Chondrocyte (in vitro differentiated cells): ENCODE measurements around the gene PALLD. TPM values are rescaled to one million over a fixed set of nuclear protein-coding genes. Genes with fewer than 3 reads are reported as not detected.

Source experiments
- DNase-seq: peaks from one replicate; pipeline ENCODE4 v3.0.0; 2021; ENCODE audit warnings: mixed read lengths, low spot score
- H3K27ac Mint-ChIP-seq: one replicate; pipeline ENCODE4 v1.8.0; 2021; ENCODE audit warnings: mild to moderate bottlenecking, moderate library complexity, mixed read lengths; ENCODE audit not compliant: unreplicated experiment
- H3K27me3 Mint-ChIP-seq: 2 replicates; pipeline ENCODE4 v1.8.0; 2021; ENCODE audit warnings: low read depth, mixed read lengths
- H3K36me3 Mint-ChIP-seq: 2 replicates; pipeline ENCODE4 v1.8.0; 2021; ENCODE audit warnings: low read depth, mixed read lengths
- H3K4me1 Mint-ChIP-seq: 2 replicates; pipeline ENCODE4 v1.8.0; 2021; ENCODE audit warnings: low read depth, mild to moderate bottlenecking, mixed read lengths
- H3K4me3 Mint-ChIP-seq: one replicate; pipeline ENCODE4 v1.8.0; 2021; ENCODE audit warnings: mild to moderate bottlenecking, moderate library complexity, mixed read lengths; ENCODE audit not compliant: unreplicated experiment
- H3K9me3 Mint-ChIP-seq: 2 replicates; pipeline ENCODE4 v1.8.0; 2021; ENCODE audit warnings: low read depth, mixed read lengths
- total RNA-seq: library from RNA; stranded (reverse); gene quantifications from 3 replicates; pipeline ENCODE4 v1.2.1, GENCODE V29; 2021
- TF ChIP-seq, protein P1 (sequence below): fragments of 200-600 bp; sonication (generic); IDR thresholded peaks from 2 replicates; pipeline ENCODE4 v1.5.0; 2021; ENCODE audit warnings: antibody characterized with exemption, mild to moderate bottlenecking, moderate library complexity

The PALLD gene
- total RNA-seq, 1 donor from 2014 or later: 900 TPM

DNA sequence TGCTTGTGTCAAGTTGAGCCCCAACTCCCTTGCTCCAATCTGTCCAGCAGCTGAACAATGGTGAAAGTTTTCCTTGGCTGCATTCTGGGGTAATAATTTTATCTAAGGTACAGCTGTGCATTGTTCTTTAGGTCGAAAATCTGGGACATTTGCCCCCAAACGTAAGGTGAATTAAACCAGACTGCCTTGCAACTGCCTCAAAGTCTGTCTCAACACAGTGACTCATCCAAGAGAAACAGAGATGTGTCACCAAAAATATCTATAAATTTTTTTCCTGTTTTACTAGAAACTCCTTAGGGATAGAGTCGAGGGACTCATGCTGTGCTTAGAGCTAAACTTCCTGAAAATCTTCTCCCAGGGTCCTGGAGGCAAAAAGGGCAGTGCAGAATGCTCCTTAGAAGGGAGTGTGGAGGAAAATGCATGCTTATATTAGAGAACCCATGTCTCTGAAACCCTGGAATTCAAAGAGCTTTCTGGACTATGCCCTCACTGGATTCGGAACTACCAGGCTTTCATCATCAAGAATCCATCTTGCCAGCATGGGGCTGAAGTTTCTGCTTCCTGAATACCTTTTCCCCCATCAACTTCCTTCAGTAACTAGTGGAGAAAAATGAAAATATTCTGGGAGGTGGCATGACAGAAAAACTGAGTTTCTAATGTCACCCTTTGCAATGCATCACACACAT, 115.7 kb downstream of the PALLD start:
- no peak for DNase-seq
- Mint-ChIP-seq H3K9me3 (no peaks in the 10 kb centered on the region), H3K4me3 (no peak overlapping the region), H3K4me1 (peaks cover 90% of the 10 kb centered on the region), H3K36me3 (no peaks in the 10 kb centered on the region), H3K27ac (peak overlapping the region; percentile 95), H3K27me3 (no peaks in the 10 kb centered on the region)
- TF ChIP-seq, protein P1, sequence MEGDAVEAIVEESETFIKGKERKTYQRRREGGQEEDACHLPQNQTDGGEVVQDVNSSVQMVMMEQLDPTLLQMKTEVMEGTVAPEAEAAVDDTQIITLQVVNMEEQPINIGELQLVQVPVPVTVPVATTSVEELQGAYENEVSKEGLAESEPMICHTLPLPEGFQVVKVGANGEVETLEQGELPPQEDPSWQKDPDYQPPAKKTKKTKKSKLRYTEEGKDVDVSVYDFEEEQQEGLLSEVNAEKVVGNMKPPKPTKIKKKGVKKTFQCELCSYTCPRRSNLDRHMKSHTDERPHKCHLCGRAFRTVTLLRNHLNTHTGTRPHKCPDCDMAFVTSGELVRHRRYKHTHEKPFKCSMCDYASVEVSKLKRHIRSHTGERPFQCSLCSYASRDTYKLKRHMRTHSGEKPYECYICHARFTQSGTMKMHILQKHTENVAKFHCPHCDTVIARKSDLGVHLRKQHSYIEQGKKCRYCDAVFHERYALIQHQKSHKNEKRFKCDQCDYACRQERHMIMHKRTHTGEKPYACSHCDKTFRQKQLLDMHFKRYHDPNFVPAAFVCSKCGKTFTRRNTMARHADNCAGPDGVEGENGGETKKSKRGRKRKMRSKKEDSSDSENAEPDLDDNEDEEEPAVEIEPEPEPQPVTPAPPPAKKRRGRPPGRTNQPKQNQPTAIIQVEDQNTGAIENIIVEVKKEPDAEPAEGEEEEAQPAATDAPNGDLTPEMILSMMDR: no peak

DNA sequence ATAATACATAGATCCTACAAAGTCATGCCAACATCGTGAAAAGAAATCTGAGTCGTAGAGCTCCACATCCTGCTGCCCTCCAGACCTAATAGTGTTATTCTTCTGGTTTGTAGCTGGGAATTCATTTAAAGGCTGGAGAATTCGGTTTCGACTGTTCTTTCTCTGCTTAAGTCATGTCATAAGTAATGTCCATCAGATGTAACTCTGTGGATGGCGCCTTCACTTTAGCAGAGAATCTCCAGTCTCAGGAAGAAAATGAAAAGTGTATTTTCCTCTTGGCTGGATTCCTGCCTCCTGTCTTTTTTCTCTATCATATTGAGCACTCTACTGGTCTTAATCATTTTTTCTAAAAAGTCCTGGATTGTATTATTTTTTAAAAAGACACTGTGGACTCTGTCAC, 117.0 kb downstream of the PALLD start:
- peak overlapping the region; percentile 95 for H3K27ac Mint-ChIP-seq
- H3K9me3 Mint-ChIP-seq: no peaks in the 10 kb centered on the region
- peaks cover 92% of the 10 kb centered on the region for H3K4me1 Mint-ChIP-seq
- H3K27me3 Mint-ChIP-seq: no peaks in the 10 kb centered on the region
- no peak for DNase-seq
- TF ChIP-seq, protein P1: no peak
- H3K36me3 Mint-ChIP-seq: no peaks in the 10 kb centered on the region
- H3K4me3 Mint-ChIP-seq: no peak overlapping the region

DNA sequence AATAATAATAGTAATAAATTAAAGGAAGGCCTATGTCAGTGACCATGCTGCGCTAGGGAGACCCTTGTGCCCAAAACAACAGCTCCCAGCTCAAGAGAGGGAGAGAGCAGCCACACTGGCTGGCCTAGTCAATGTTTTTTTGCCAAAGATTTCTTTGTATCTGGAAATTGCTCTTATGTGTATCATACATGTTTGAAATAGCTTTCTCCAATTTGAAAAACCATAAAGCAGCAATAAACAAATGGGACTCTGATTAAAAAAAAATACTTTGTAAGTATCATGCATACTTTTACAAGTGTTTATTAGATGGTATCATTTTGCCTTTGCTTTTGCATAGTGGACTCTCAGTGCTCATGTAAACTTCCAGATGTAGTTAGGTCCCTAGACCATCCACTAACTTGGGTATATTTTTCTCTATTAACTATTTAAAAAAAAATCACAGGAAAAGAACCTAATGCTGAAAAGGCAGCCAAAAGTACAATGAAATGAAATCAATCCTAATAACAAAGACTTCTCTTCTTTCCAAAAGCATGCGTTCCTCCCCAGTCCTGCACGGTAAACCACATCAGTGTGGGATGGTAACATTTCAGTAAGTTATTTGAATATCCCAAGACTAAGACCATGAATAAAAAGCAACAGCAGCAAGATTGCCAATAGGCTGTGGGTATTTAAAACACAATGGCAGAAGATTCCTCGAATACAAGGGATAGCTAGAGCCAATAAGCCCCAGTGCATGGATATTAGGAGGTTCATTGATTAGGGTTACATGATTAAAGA, 117.6 kb downstream of the PALLD start:
- H3K36me3 Mint-ChIP-seq: no peaks in the 10 kb centered on the region
- peak overlapping the region; percentile 95 for H3K27ac Mint-ChIP-seq
- peaks cover 92% of the 10 kb centered on the region for H3K4me1 Mint-ChIP-seq
- no peaks in the 10 kb centered on the region for H3K9me3 Mint-ChIP-seq
- TF ChIP-seq, protein P1: no peak
- H3K27me3 Mint-ChIP-seq: no peaks in the 10 kb centered on the region
- no peak overlapping the region for H3K4me3 Mint-ChIP-seq
- no peak for DNase-seq

DNA sequence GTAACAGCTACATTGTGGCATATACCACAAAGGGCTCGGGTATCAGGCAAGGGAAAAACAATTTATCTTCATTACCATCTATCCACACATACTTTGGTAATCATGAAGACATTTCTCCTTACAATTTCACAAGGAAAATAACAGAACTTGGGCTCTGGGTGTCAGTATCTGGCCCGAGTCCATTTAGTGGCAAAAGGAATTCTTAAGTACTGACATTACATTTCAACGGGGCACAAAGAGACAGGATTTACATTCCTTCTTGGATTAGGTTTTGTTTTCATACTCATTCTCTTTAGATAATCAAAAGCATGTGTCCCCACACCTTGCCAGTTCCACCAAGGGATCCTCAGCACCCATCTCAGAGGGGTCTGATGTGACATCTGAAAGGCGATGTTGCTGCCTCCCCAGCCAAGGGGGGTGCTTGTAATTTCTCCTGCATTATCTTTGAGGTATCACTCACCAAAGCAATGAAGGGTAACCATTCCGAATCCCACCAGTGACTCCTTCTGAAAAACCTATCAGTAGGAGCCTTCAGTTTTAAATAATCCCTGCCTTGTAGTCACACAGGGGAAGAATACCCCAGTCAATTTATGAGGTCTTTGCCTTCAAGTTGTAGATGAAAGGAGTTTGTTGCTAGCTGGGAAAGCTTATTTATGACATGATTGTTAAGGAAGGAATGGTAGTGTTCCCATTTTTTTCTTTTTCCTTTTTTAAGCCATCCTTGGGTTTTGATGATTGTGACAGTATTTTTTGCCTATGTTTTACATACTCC, 118.6 kb downstream of the PALLD start:
- peak overlapping the region; percentile 92 for H3K27ac Mint-ChIP-seq
- peaks cover 94% of the 10 kb centered on the region for H3K4me1 Mint-ChIP-seq
- H3K9me3 Mint-ChIP-seq: no peaks in the 10 kb centered on the region
- DNase-seq: no peak
- H3K4me3 Mint-ChIP-seq: no peak overlapping the region
- no peaks in the 10 kb centered on the region for H3K27me3 Mint-ChIP-seq
- H3K36me3 Mint-ChIP-seq: no peaks in the 10 kb centered on the region
- TF ChIP-seq, protein P1: no peak

DNA sequence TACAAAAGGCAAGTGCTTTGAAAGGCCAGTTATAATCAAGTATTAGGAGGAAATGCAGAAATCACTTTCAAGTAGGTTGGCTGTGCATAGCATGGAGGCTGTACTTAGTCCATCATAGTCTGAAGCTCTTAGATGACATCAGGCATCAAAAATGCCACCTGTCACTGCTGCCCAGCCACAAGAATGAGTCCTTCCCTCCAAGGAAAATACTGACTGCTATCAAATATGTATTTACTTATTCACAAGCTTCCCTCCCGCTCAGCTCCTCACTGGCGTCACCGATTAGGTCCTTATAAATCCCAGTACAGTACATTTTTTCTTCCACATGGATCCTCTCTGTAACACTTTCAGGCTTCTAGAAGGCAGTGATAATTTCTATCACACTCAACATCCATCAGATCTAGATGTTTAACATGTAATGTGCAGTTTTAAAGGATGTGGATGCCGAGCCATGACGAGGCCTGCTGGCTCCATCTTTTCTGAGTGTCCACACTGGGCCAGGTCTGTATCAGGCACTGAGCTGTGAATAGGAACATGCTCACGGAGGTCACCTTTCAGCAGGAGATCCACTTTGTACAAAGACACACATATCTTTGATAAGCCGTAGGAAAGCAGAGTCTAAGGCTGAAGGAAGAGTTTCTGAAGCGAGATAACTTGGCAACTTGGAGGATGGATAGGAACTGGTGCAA, 121.9 kb downstream of the PALLD start:
- no peak for DNase-seq
- no peaks in the 10 kb centered on the region for H3K36me3 Mint-ChIP-seq
- H3K27ac Mint-ChIP-seq: peak overlapping the region; percentile 95
- H3K27me3 Mint-ChIP-seq: no peaks in the 10 kb centered on the region
- TF ChIP-seq, protein P1: no peak
- H3K9me3 Mint-ChIP-seq: no peaks in the 10 kb centered on the region
- peaks cover 96% of the 10 kb centered on the region for H3K4me1 Mint-ChIP-seq
- H3K4me3 Mint-ChIP-seq: peak overlapping the region; percentile 8
